ENCODE measurements around the gene PIK3C2B.

PIK3C2B gene

GRCh38 chr1:204459706-204460105 lies 34.9 kb downstream of the PIK3C2B start:
- DNase-seq (ENCODE audit: low spot score): no peak

GRCh38 chr1:204457666-204458065 lies 36.9 kb downstream of the PIK3C2B start:
- no peak for DNase-seq (ENCODE audit: low spot score)

GRCh38 chr1:204456826-204457442 lies 37.7 kb downstream of the PIK3C2B start:
- no peak for DNase-seq (ENCODE audit: low spot score)

DNA sequence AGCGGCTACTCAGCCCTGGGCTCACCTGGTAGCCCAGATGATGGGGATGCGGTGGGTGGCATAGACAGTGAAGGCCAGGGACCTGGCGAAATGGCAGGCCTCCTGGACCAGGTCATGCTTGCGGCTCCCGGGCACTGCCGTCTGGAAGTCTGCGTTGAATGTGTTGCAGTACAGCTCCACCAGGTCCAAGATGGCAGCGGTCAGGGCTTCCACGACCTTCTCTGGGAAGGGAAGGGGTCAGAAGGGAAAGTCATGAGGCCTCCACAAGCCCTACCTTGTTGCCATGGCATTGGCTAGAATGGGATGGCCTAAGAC lies 38.8 kb downstream of the PIK3C2B start:
- no peak for DNase-seq (ENCODE audit: low spot score)

- DNase-seq (ENCODE audit: low spot score): no peak
Measured at GRCh38 chr1:204455063-204455830, 39.4 kb downstream of the PIK3C2B start.

- DNase-seq (ENCODE audit: low spot score): no peak
Measured at GRCh38 chr1:204454476-204454875, 40.1 kb downstream of the PIK3C2B start.

- no peak for DNase-seq (ENCODE audit: low spot score)
Measured at GRCh38 chr1:204453141-204453772, 41.3 kb downstream of the PIK3C2B start.

DNA sequence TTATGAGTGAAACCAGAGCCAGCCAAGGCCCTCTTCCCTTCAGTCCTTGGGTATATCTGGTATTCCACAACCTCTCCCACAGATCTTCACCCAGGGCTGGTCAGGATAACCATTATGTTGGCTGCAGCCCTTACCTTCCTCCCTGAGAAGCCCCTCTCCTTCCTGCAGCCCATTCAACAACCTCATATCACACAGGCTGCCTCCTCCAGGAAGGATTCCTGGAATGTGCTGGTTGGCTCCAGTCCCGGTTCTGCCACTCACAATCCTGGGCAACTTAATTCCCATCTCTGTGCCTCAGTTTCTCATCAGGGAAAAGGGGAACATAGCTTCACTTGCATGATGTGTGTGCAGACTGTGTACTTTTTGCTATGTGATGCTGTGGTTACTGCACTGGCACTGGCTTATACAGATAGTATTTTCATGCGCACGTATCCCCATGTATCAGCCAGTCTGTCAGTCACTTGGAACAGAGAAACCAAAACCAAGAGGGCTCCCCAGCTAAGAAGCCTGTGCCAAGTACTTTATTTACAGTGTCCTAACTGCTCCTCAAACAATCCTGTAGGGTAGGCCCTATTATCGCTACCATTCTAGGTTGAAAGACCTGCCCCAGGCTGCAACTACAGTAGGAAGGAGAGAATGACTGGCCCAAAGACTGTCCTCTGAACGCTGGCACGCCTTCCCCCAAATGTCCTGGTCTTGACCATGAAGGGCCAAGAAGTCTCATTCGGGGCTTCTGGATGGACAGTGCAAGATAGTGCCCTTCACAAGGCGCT lies 43.1 kb downstream of the PIK3C2B start:
- no peak for DNase-seq (ENCODE audit: low spot score)

GRCh38 chr1:204450461-204451257 lies 43.9 kb downstream of the PIK3C2B start:
- no peak for DNase-seq (ENCODE audit: low spot score)

GRCh38 chr1:204449678-204450280 lies 44.8 kb downstream of the PIK3C2B start:
- no peak for DNase-seq (ENCODE audit: low spot score)

DNA sequence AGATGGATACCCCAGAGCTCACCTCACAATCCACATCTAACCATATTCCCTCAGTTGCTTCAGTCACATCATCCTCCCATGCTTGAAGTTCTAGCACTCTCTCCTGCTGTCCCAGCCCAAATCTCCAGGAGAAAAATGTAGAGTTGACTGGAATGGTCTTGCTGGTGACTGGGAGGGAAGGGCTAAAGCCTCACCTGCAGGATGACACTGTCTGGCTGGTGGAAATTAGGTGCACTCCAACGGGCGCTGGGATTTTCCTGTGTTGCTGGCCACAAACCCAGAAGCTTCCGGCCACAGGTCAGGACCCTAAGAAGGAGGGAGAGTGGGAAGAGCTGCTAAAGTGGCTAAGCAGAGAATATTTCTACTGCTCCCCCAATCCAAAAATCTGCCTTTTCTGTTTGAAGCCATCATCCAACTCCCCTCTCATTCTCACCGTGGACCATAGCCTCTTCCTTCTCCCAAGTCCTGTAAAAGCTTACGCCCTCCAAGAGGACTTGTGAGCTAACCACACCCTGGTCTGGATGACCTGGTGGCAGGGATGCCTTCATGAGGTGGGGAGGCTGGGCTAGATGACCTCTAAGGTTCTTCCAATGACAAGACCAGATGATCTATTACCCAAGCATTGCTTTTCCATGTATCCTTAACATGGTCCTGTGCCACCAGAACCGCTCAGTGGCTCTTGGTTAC lies 45.5 kb downstream of the PIK3C2B start:
- no peak for DNase-seq (ENCODE audit: low spot score)

GRCh38 chr1:204448344-204448964 lies 46.2 kb downstream of the PIK3C2B start:
- no peak for DNase-seq (ENCODE audit: low spot score)

DNA sequence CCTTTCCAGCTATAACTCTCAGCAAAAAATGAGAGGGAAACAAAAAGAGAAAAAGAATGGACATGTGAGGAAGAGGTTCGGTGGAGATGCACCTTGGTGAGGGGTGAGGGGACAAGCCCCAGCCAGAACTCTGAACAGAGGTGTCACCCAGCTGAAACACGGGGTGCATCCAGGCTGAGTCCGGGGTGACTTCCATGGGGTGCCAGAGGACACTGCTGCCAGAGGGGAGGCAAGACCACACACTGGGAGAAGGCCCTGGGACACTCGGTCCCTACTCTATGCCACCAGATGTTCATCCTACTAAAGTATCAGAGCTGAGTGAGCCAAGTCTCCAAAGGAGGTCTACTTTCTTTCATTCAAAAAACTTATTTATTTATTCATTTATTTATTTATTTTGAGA lies 46.9 kb downstream of the PIK3C2B start:
- DNase-seq (ENCODE audit: low spot score): no peak

DNA sequence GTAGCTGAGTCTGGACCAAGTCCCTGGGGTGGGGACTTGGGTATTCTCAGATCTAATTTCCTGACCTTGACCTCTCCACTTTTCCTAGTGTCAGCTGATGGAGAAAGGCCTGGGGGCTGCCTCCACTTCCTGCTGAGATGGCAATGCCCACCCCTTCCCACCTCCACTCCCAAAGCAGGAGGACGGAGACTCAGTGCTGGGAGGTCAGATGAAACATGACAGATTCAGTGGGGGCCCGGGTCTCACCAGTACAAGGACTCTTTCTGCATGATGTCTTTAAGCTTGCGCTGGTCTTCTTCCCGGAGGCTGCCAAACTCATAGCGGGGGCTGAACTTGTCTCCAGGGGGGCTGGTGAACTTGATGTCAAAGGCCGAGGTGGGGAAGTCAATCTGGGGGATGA lies 47.4 kb downstream of the PIK3C2B start:
- no peak for DNase-seq (ENCODE audit: low spot score)

GRCh38 chr1:204446413-204447111 lies 48.0 kb downstream of the PIK3C2B start:
- DNase-seq (ENCODE audit: low spot score): peak; percentile 33

GRCh38 chr1:204445860-204446412 lies 48.7 kb downstream of the PIK3C2B start:
- DNase-seq (ENCODE audit: low spot score): peak; percentile 23
